ENCODE data around the gene ZNF710. TPM values are rescaled to one million over a fixed set of nuclear protein-coding genes. Genes with fewer than 3 reads are reported as not detected.

ZNF710 gene
- total and polyA plus RNA-seq, 2 of the 4 experiments (the other 2 are of a cell fraction), result 7.6 to 8.2 TPM

GRCh38 chr15:90040618-90041017 lies 39.5 kb downstream of the ZNF710 start:
- CTCF ChIA-PET, result no interaction called here
- WGBS, 2 experiments (ENCODE audit: extremely low coverage in 2 of 2, insufficient read length in 1 of 2), result 73% methylated on average over 2 of the region's 6 CpGs; no CpG with 5 or more reads in 1 of the 2 experiments

More at GRCh38 chr15:90040618-90041017, 39.5 kb downstream of the ZNF710 start:
- Histone ChIP-seq H3K9me1 (ENCODE audit: insufficient read depth, low read length) (peaks cover 26% of the 10 kb centered on the region), H3K36me3 (ENCODE audit: control insufficient read depth, insufficient read depth, low read length) (no peaks in the 10 kb centered on the region), H3K18ac (ENCODE audit: low read depth, low read length) (no peak overlapping the region), H3K4me2 (ENCODE audit: low read depth, low read length) (no peak overlapping the region), H2AK9ac (replicated peaks; ENCODE audit: low read depth, low read length, poor library complexity) (no peak overlapping the region), H2AFZ (replicated peaks; ENCODE audit: low read length, poor library complexity) (no peak overlapping the region), H4K8ac (ENCODE audit: low read depth in 2 of 2, low read length in 2 of 2) (no peak overlapping the region), H2BK120ac (ENCODE audit: low read depth, low read length) (no peak overlapping the region), H3K56ac (ENCODE audit: extremely low read depth, insufficient read depth, low read length) (no peak overlapping the region), H4K5ac (ENCODE audit: low read depth, low read length) (no peak overlapping the region), H3K4ac (ENCODE audit: low read depth, low read length) (no peak overlapping the region), H3K14ac (replicated peaks; ENCODE audit: low read depth, low read length) (no peak overlapping the region), H3K79me1 (ENCODE audit: low read depth in 1 of 2, low read length in 2 of 2) (peaks cover 32 to 69% of the 10 kb centered on the region in 2 experiments), H2BK5ac (ENCODE audit: low read depth, low read length, poor library complexity, severe bottlenecking) (no peak overlapping the region), H3K4me1 (ENCODE audit: control insufficient read depth, insufficient read depth, low read length) (peaks cover 16% of the 10 kb centered on the region), H3K4me3 (ENCODE audit: insufficient read depth, low read depth, low read length) (no peak overlapping the region), H3K27ac (ENCODE audit: insufficient read depth, low read length) (no peak overlapping the region), H2BK20ac (ENCODE audit: low read depth, low read length) (no peak overlapping the region), H2AK5ac (ENCODE audit: low read depth, low read length) (no peak overlapping the region), H3K23ac (ENCODE audit: low read depth, low read length) (no peak overlapping the region), H4K20me1 (ENCODE audit: insufficient read depth, low read length) (peaks cover 7% of the 10 kb centered on the region), H3K9me3 (ENCODE audit: control insufficient read depth, insufficient read depth, low read length) (no peaks in the 10 kb centered on the region), H2BK15ac (ENCODE audit: low read depth, low read length) (no peak overlapping the region), H3K27me3 (ENCODE audit: control insufficient read depth, insufficient read depth, low read length) (no peaks in the 10 kb centered on the region), H4K91ac (ENCODE audit: insufficient read depth, low read depth, low read length) (no peak overlapping the region), H3K9ac (ENCODE audit: low read depth, low read length) (no peak overlapping the region)
- intact Hi-C loops (cut with micrococcal nuclease), result no loop called here
- in situ Hi-C loops (cut with MboI; ENCODE audit: low sequenced_read_pairs), result no loop called here
- POLR2A ChIA-PET (ENCODE audit: unreplicated experiment), result no interaction called here
- dilution Hi-C loops (cut with HindIII; ENCODE audit: low sequenced_read_pairs, unreplicated experiment), result no loop called here
- ATAC-seq (ENCODE audit: low read depth) (no peak), DNase-seq (no peak)
- no TSS peak for BruUV-seq (replicated peaks)
- TF ChIP-seq MAZ (IDR thresholded peaks at IDR 0.05; ENCODE audit: borderline replicate concordance, low read depth, low read length) (no peak), NFE2L2 (IDR thresholded peaks at IDR 0.05; ENCODE audit: low read depth, low read length) (no peak), RAD21 (IDR thresholded peaks at IDR 0.05; ENCODE audit: low read length) (no peak), ELK1 (IDR thresholded peaks at IDR 0.05; ENCODE audit: borderline replicate concordance, low read depth, low read length) (no peak), MAFK (IDR thresholded peaks at IDR 0.05; ENCODE audit: low read depth, low read length) (no peak), CTCF (conservative IDR thresholded peaks at IDR 0.05; ENCODE audit: low read depth, low read length) (no peak), RCOR1 (IDR thresholded peaks at IDR 0.05; ENCODE audit: insufficient replicate concordance, low read length) (no peak), SMC3 (IDR thresholded peaks at IDR 0.05; ENCODE audit: low read depth, low read length) (no peak), RFX5 (IDR thresholded peaks at IDR 0.05; ENCODE audit: low read depth, low read length) (no peak), MXI1 (IDR thresholded peaks at IDR 0.05; ENCODE audit: borderline replicate concordance, low read depth, low read length) (no peak), CHD1 (IDR thresholded peaks at IDR 0.05; ENCODE audit: low read depth, low read length) (no peak), FOS (IDR thresholded peaks at IDR 0.05; ENCODE audit: low read depth, low read length) (no peak)
